Measurements from ENCODE around the gene DUOXA1. TPM values are rescaled to one million over a fixed set of nuclear protein-coding genes. Genes with fewer than 3 reads are reported as not detected.

Gene DUOXA1
- total and polyA plus RNA-seq, 2 experiments from 2014 or later: 0.09 TPM; not detected in 1

GRCh38 chr15:45169608-45170480, 40.2 kb upstream of the DUOXA1 start:
- DNase-seq (ENCODE audit: low read depth in 1 of 2, low spot score in 1 of 2): no peak
- peak overlapping the region; percentile 65 for H3K27ac ChIP-seq
- TF ChIP-seq, protein P1, sequence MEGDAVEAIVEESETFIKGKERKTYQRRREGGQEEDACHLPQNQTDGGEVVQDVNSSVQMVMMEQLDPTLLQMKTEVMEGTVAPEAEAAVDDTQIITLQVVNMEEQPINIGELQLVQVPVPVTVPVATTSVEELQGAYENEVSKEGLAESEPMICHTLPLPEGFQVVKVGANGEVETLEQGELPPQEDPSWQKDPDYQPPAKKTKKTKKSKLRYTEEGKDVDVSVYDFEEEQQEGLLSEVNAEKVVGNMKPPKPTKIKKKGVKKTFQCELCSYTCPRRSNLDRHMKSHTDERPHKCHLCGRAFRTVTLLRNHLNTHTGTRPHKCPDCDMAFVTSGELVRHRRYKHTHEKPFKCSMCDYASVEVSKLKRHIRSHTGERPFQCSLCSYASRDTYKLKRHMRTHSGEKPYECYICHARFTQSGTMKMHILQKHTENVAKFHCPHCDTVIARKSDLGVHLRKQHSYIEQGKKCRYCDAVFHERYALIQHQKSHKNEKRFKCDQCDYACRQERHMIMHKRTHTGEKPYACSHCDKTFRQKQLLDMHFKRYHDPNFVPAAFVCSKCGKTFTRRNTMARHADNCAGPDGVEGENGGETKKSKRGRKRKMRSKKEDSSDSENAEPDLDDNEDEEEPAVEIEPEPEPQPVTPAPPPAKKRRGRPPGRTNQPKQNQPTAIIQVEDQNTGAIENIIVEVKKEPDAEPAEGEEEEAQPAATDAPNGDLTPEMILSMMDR (IDR thresholded peaks at IDR 0.05; ENCODE audit: low read depth, low read length): no peak
- no peaks in the 10 kb centered on the region for H3K27me3 ChIP-seq
- no peaks in the 10 kb centered on the region for H3K4me1 ChIP-seq (ENCODE audit: low read depth)
- no peaks in the 10 kb centered on the region for H3K36me3 ChIP-seq
- no peaks in the 10 kb centered on the region for H3K9me3 ChIP-seq (ENCODE audit: low read depth)
- H3K4me3 ChIP-seq: no peak overlapping the region

- TF ChIP-seq, protein P1 (IDR thresholded peaks at IDR 0.05; ENCODE audit: low read depth, low read length): no peak
- H3K27me3 ChIP-seq: no peaks in the 10 kb centered on the region
- H3K4me3 ChIP-seq: no peak overlapping the region
- no peak for DNase-seq (ENCODE audit: low read depth in 1 of 2, low spot score in 1 of 2)
- no peaks in the 10 kb centered on the region for H3K36me3 ChIP-seq
- peak overlapping the region; percentile 65 for H3K27ac ChIP-seq
- H3K9me3 ChIP-seq (ENCODE audit: low read depth): no peaks in the 10 kb centered on the region
- H3K4me1 ChIP-seq (ENCODE audit: low read depth): no peaks in the 10 kb centered on the region
Measured at GRCh38 chr15:45168751-45169551, 39.3 kb upstream of the DUOXA1 start.

GRCh38 chr15:45168286-45168685, 38.6 kb upstream of the DUOXA1 start:
- TF ChIP-seq, protein P1 (IDR thresholded peaks at IDR 0.05; ENCODE audit: low read depth, low read length): no peak

DNA sequence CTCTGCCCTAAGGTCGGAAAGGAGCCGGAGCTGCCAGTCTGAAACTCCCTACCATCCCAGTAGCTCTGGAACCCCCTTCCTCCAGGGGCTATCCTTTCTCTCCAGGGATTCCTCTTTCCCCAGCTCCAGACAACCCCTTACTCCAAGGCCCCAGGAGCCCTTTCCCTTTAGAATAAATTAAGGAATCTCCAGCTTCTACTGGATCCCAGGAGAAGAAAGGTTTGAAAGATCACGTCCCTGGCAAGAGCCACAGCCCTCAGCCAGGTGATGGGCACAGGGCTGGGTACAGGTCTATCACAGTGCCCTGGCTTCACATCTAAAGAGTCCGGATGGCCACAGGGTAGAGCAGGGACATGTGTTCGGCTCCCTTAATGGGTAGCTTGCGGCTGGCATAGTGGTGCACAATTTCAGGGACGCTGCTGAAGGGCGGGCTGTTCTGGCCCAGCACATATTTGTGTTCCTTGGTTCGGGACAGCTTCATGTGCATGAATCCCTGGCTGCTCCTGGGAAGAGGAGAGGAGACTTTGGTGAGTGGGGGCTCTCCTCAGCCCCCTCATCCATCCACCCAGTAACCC, 38.0 kb upstream of the DUOXA1 start:
- no peak for DNase-seq (ENCODE audit: low read depth in 1 of 2, low spot score in 1 of 2)
- Histone ChIP-seq H3K4me1 (ENCODE audit: low read depth) (no peaks in the 10 kb centered on the region), H3K27me3 (no peaks in the 10 kb centered on the region), H3K36me3 (no peaks in the 10 kb centered on the region), H3K9me3 (ENCODE audit: low read depth) (no peaks in the 10 kb centered on the region), H3K27ac (peak overlapping the region; percentile 93), H3K4me3 (peak overlapping the region; percentile 43)
- TF ChIP-seq, protein P1 (IDR thresholded peaks at IDR 0.05; ENCODE audit: low read depth, low read length): no peak

More at GRCh38 chr15:45168286-45168685, 38.6 kb upstream of the DUOXA1 start:
- Histone ChIP-seq H3K27ac (no peak overlapping the region), H3K36me3 (no peaks in the 10 kb centered on the region), H3K27me3 (no peaks in the 10 kb centered on the region), H3K4me3 (no peak overlapping the region), H3K9me3 (ENCODE audit: low read depth) (no peaks in the 10 kb centered on the region), H3K4me1 (ENCODE audit: low read depth) (no peaks in the 10 kb centered on the region)
- no peak for DNase-seq (ENCODE audit: low read depth in 1 of 2, low spot score in 1 of 2)

DNA sequence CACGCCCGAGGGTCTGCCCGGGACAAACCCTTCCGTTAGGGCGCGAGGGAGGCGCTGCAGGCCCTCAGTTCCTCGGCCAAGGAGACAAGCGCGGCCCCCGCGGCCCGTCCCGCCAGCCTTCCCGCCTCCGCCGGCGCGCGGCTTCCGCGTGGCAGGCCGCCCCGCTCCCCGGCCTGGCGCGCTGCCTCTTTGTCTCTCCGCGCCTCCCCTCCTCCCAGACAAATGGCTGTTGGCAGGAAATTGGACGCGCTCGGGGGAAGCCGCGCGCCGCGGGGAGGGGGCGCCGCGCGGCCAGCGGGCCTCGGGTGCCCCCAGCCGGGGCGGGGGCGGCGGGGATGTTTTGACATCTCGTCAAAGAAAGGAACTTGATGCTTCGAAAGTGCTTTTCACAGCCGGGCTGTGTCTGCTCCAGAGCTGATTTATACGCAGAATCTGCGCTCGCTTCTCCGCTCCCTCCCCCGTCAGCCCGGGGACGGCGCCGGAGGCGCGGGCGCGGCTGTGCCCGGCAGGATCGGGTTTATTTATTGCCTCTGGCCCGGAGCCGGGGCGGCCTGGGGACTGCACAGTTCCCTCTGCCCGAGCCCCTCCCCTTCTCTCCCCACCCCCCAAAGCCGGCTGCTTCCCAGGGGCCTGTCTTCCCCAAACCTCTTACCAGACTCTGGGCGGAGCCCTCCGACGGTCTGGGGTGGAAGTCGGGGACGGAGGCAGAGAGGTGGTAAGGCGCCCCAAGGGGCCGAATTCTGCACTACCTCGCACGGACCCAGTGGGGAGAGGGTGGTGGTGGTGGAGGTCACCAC, 37.4 kb upstream of the DUOXA1 start:
- Histone ChIP-seq H3K27me3 (no peaks in the 10 kb centered on the region), H3K9me3 (ENCODE audit: low read depth) (no peaks in the 10 kb centered on the region), H3K27ac (peak overlapping the region; percentile 93), H3K4me1 (ENCODE audit: low read depth) (no peaks in the 10 kb centered on the region), H3K4me3 (peak overlapping the region; percentile 43), H3K36me3 (no peaks in the 10 kb centered on the region)
- peak; percentile 84 to 91 for DNase-seq (ENCODE audit: low read depth in 1 of 2, low spot score in 1 of 2)
- TF ChIP-seq, protein P1 (IDR thresholded peaks at IDR 0.05; ENCODE audit: low read depth, low read length): peak; percentile 71

All from cardiac muscle cell (in vitro differentiated cells and primary cell).